ENCODE data around the gene EMC6. TPM values are rescaled to one million over a fixed set of nuclear protein-coding genes. Genes with fewer than 3 reads are reported as not detected.

Gene EMC6
- total and polyA plus RNA-seq, 2 of the 4 experiments (the other 2 are of a cell fraction): 10.9 to 80.5 TPM

DNA sequence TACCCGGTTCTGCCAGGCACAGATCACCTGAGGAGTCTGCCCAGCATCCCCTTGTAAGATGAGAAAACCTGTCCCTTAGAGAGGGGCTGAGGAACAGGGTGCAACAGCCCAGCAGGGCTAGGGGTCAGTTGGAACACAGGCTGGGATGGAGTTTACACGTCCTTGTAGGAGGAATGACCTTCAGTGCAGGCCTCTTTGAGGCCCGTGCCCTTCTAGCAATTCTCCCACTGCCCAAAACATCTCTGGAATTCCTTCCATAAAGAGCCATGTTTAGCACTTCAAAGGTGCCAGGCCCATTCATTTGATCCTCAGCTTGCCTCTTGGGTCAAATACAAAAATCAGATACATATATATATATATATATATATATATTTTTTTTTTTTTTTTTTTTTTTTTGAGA, 27.6 kb upstream of the EMC6 start:
- DNase-seq (no peak), ATAC-seq (ENCODE audit: low read depth) (no peak)
- WGBS, 2 experiments (ENCODE audit: extremely low coverage in 2 of 2, insufficient read length in 1 of 2): no CpG with 5 or more reads among the region's 3 CpGs
- Histone ChIP-seq H4K20me1 (ENCODE audit: insufficient read depth, low read length) (peaks cover 3% of the 10 kb centered on the region; the same call in 1 of the 2 replicates), H3K14ac (replicated peaks; ENCODE audit: low read depth, low read length) (no peak overlapping the region), H3K36me3 (ENCODE audit: control insufficient read depth, insufficient read depth, low read length) (peaks cover 15% of the 10 kb centered on the region; the same call in 1 of the 2 replicates), H3K18ac (ENCODE audit: low read depth, low read length) (no peak overlapping the region), H3K23ac (ENCODE audit: low read depth, low read length) (no peak overlapping the region), H3K79me1 (ENCODE audit: low read depth in 1 of 2, low read length in 2 of 2) (peaks cover 7 to 20% of the 10 kb centered on the region in 2 experiments; a peak in 3 of 4 replicates), H2BK20ac (ENCODE audit: low read depth, low read length) (no peak overlapping the region), H2BK15ac (ENCODE audit: low read depth, low read length) (no peak overlapping the region), H3K27ac (ENCODE audit: insufficient read depth, low read length) (no peak overlapping the region), H3K56ac (ENCODE audit: extremely low read depth, insufficient read depth, low read length) (no peak overlapping the region), H3K4me2 (ENCODE audit: low read depth, low read length) (no peak overlapping the region), H3K27me3 (ENCODE audit: control insufficient read depth, insufficient read depth, low read length) (no peaks in the 10 kb centered on the region), H3K9ac (ENCODE audit: low read depth, low read length) (no peak overlapping the region), H3K4me1 (ENCODE audit: control insufficient read depth, insufficient read depth, low read length) (peaks cover 3% of the 10 kb centered on the region; the same call in 1 of the 2 replicates), H3K4ac (ENCODE audit: low read depth, low read length) (no peak overlapping the region), H3K4me3 (ENCODE audit: insufficient read depth, low read depth, low read length) (no peak overlapping the region), H4K8ac (ENCODE audit: low read depth in 2 of 2, low read length in 2 of 2) (no peak overlapping the region), H2BK5ac (ENCODE audit: low read depth, low read length, poor library complexity, severe bottlenecking) (no peak overlapping the region), H2AFZ (replicated peaks; ENCODE audit: low read length, poor library complexity) (no peak overlapping the region), H3K9me1 (ENCODE audit: insufficient read depth, low read length) (peaks cover 8% of the 10 kb centered on the region; the same call in 1 of the 2 replicates), H3K9me3 (ENCODE audit: control insufficient read depth, insufficient read depth, low read length) (no peaks in the 10 kb centered on the region), H2AK9ac (replicated peaks; ENCODE audit: low read depth, low read length, poor library complexity) (no peak overlapping the region), H2AK5ac (ENCODE audit: low read depth, low read length) (no peak overlapping the region), H2BK120ac (ENCODE audit: low read depth, low read length) (no peak overlapping the region), H4K5ac (ENCODE audit: low read depth, low read length) (no peak overlapping the region), H4K91ac (ENCODE audit: insufficient read depth, low read depth, low read length) (no peak overlapping the region)
- TF ChIP-seq CEBPB (IDR thresholded peaks at IDR 0.05; ENCODE audit: low read depth, low read length) (no peak), NFE2L2 (IDR thresholded peaks at IDR 0.05; ENCODE audit: low read depth, low read length) (no peak), BHLHE40 (IDR thresholded peaks at IDR 0.05; ENCODE audit: low read depth, low read length) (no peak), RFX5 (IDR thresholded peaks at IDR 0.05; ENCODE audit: low read depth, low read length) (no peak), MXI1 (IDR thresholded peaks at IDR 0.05; ENCODE audit: borderline replicate concordance, low read depth, low read length) (no peak), POLR2A (IDR thresholded peaks at IDR 0.05; ENCODE audit: low read depth, low read length) (no peak), MAFK (IDR thresholded peaks at IDR 0.05; ENCODE audit: low read depth, low read length) (no peak)
- TF ChIP-seq, protein P1, sequence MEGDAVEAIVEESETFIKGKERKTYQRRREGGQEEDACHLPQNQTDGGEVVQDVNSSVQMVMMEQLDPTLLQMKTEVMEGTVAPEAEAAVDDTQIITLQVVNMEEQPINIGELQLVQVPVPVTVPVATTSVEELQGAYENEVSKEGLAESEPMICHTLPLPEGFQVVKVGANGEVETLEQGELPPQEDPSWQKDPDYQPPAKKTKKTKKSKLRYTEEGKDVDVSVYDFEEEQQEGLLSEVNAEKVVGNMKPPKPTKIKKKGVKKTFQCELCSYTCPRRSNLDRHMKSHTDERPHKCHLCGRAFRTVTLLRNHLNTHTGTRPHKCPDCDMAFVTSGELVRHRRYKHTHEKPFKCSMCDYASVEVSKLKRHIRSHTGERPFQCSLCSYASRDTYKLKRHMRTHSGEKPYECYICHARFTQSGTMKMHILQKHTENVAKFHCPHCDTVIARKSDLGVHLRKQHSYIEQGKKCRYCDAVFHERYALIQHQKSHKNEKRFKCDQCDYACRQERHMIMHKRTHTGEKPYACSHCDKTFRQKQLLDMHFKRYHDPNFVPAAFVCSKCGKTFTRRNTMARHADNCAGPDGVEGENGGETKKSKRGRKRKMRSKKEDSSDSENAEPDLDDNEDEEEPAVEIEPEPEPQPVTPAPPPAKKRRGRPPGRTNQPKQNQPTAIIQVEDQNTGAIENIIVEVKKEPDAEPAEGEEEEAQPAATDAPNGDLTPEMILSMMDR (conservative IDR thresholded peaks at IDR 0.05; ENCODE audit: low read depth, low read length): no peak
- BruUV-seq (replicated peaks): no TSS peak
- ChIA-PET CTCF (no interaction called here), POLR2A (ENCODE audit: unreplicated experiment) (no interaction called here)
- dilution Hi-C loops (cut with HindIII; ENCODE audit: low sequenced_read_pairs, unreplicated experiment) (no loop called here), intact Hi-C loops (cut with micrococcal nuclease) (no loop called here), in situ Hi-C loops (cut with MboI; ENCODE audit: low sequenced_read_pairs) (loop anchor here (10.0 kb wide), 2 partner anchors 596 to 806 kb away; no protein-coding TSS in a partner anchor)
